Heart left ventricle (tissue), 13 donors: ENCODE results near the gene ATP6V0A4.

Source experiments
- POLR2A ChIP-seq, 2 donors: fragments of 450-650 bp; IDR thresholded peaks; one replicate each; pipeline ENCODE4 v1.6.1; 2017; ENCODE audit warnings: antibody characterized with exemption in 2 of 2, mild to moderate bottlenecking in 2 of 2, moderate library complexity in 2 of 2
- TF ChIP-seq, protein P1 (sequence below), 12 donors: fragments of 200-600 bp; sonication (generic) in 4 of 12; IDR thresholded peaks; one replicate each; pipeline versions ENCODE4 v1.5.0 to v1.8.0; 2018 to 2022; ENCODE audit warnings: antibody characterized with exemption in 12 of 12, mild to moderate bottlenecking in 5 of 12
- donor health status: ischemic (EF 13 %, LVEDD 7.1; RV severe dilation, severe dysfunction).
- donor health status: DM: no; HTN: yes; CAD: no.
- donor health status: DM: no; HTN: no; CAD: no.
- donor health status: ischemic (EF 25% LVEDD 6.9; RV normal size, moderate dysfunction).
- donor health status: ischemic (EF 25% LVEDD 5.7; RV mildly dilated, moderate dysfunction).
- donor health status: ischemic (EF 35%, LVEDD 5.7; RV mildly dilated, moderate dysfunction).
- donor health status: nonischemic (EF 11% LVEDD 7.7; RV severe dilation, severe dysfunction).
- donor health status: DM: yes; HTN: yes; CAD: no.
- donor health status: PGD.
- donor health status: ischemic (EF 29% LVEDD 5.4; RV normal size, mild dysfunction).
- donor health status: nonischemic (EF 23%, LVEDD 6.1; RV moderate dilation, normal function).

DNA sequence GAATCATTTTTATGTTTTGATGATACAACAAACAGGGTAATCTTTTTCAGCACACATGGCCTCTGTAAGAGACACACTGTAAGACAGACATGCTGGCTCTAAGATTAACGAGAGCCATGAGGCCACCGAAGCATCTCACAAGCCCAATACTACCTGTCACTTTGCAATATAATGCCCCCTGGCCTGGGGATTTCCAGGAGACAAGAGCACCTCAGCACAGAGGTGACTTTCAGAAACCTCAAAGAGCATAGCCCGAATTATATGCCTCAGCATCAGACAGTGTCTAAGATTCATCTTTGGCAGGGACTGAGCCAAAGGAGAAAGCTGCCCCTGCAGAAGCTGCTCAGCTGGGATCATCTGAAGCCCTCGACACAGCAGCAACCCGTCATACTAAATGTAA is 44.4 kb downstream of the ATP6V0A4 start:
- TF ChIP-seq, protein P1, sequence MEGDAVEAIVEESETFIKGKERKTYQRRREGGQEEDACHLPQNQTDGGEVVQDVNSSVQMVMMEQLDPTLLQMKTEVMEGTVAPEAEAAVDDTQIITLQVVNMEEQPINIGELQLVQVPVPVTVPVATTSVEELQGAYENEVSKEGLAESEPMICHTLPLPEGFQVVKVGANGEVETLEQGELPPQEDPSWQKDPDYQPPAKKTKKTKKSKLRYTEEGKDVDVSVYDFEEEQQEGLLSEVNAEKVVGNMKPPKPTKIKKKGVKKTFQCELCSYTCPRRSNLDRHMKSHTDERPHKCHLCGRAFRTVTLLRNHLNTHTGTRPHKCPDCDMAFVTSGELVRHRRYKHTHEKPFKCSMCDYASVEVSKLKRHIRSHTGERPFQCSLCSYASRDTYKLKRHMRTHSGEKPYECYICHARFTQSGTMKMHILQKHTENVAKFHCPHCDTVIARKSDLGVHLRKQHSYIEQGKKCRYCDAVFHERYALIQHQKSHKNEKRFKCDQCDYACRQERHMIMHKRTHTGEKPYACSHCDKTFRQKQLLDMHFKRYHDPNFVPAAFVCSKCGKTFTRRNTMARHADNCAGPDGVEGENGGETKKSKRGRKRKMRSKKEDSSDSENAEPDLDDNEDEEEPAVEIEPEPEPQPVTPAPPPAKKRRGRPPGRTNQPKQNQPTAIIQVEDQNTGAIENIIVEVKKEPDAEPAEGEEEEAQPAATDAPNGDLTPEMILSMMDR (IDR thresholded peaks at IDR 0.05), result no peak
- TF ChIP-seq POLR2A (IDR thresholded peaks at IDR 0.05), result no peak
